ENCODE measurements around the gene PTPRN2.
"Not testable (repeated sequence)": the region's sequence is repeated elsewhere in the genome, so short reads cannot be mapped to it uniquely, and the experiment has no call there.

The PTPRN2 gene

GRCh38 chr7:158050441-158050977 lies 537.1 kb downstream of the PTPRN2 start:
- DNase-seq (ENCODE audit: low read depth), result no peak

- no peak for DNase-seq (ENCODE audit: low read depth)
Observed at GRCh38 chr7:158049271-158049670, 538.4 kb downstream of the PTPRN2 start.

- DNase-seq (ENCODE audit: low read depth), result no peak
Observed at GRCh38 chr7:158048569-158048968, 539.1 kb downstream of the PTPRN2 start.

GRCh38 chr7:158047391-158048059 lies 540.1 kb downstream of the PTPRN2 start:
- DNase-seq (ENCODE audit: low read depth), result no peak

GRCh38 chr7:158046246-158046645 lies 541.4 kb downstream of the PTPRN2 start:
- DNase-seq (ENCODE audit: low read depth), result not testable (repeated sequence)

- DNase-seq (ENCODE audit: low read depth), result no peak
Observed at GRCh38 chr7:158044482-158044823, 543.2 kb downstream of the PTPRN2 start.

GRCh38 chr7:158043551-158044481 lies 543.8 kb downstream of the PTPRN2 start:
- no peak for DNase-seq (ENCODE audit: low read depth)

- no peak for DNase-seq (ENCODE audit: low read depth)
Observed at GRCh38 chr7:158042156-158042880, 545.3 kb downstream of the PTPRN2 start.

GRCh38 chr7:158040199-158040598 lies 547.4 kb downstream of the PTPRN2 start:
- DNase-seq (ENCODE audit: low read depth), result no peak

GRCh38 chr7:158039270-158039669 lies 548.4 kb downstream of the PTPRN2 start:
- DNase-seq (ENCODE audit: low read depth), result no peak

GRCh38 chr7:158037211-158037610 lies 550.4 kb downstream of the PTPRN2 start:
- no peak for DNase-seq (ENCODE audit: low read depth)

- DNase-seq (ENCODE audit: low read depth), result no peak
Observed at GRCh38 chr7:158035343-158035742, 552.3 kb downstream of the PTPRN2 start.

GRCh38 chr7:158034571-158034970 lies 553.1 kb downstream of the PTPRN2 start:
- no peak for DNase-seq (ENCODE audit: low read depth)

- not testable (repeated sequence) for DNase-seq (ENCODE audit: low read depth)
Observed at GRCh38 chr7:158033925-158034324, 553.7 kb downstream of the PTPRN2 start.

- no peak for DNase-seq (ENCODE audit: low read depth)
Observed at GRCh38 chr7:158033196-158033595, 554.4 kb downstream of the PTPRN2 start.

GRCh38 chr7:158032561-158033115 lies 555.0 kb downstream of the PTPRN2 start:
- no peak for DNase-seq (ENCODE audit: low read depth)

GRCh38 chr7:158031867-158032308 lies 555.7 kb downstream of the PTPRN2 start:
- no peak for DNase-seq (ENCODE audit: low read depth)

GRCh38 chr7:158030566-158030965 lies 557.1 kb downstream of the PTPRN2 start:
- DNase-seq (ENCODE audit: low read depth), result no peak

GRCh38 chr7:158030071-158030470 lies 557.6 kb downstream of the PTPRN2 start:
- no peak for DNase-seq (ENCODE audit: low read depth)

- DNase-seq (ENCODE audit: low read depth), result no peak
Observed at GRCh38 chr7:158029509-158029908, 558.1 kb downstream of the PTPRN2 start.

GRCh38 chr7:158028971-158029370 lies 558.7 kb downstream of the PTPRN2 start:
- no peak for DNase-seq (ENCODE audit: low read depth)

Data from stimulated activated CD8-positive, alpha-beta memory T cell treated with anti-CD3 and anti-CD28 coated beads, Interleukin-15, amount 100 ng/mL, for 24 hours (primary cell).